DND-41 (cell line): ENCODE measurements around the gene CTNNBL1.

Experiments
- ATAC-seq: fragments of 200-7000 bp; cut with Tn5 transposase; 3 replicates; pipeline ENCODE4 v1.9.1; 2021; ENCODE audit warnings: low read depth; ENCODE audit not compliant: insufficient read depth
- DNase-seq: peaks from one replicate; pipeline ENCODE4 v3.0.0-alpha.2; 2020
- H2AFZ ChIP-seq: 2 replicates; pipeline ENCODE4 v1.6.0; 2012; ENCODE audit warnings: low read depth, low read length
- H3K27ac ChIP-seq: 2 replicates; pipeline ENCODE4 v1.5.1; 2012; ENCODE audit warnings: low read length, inconsistent platforms
- H3K27me3 ChIP-seq: fragments of 200-600 bp; sonication (generic); 2 replicates; pipeline ENCODE4 v1.6.0; 2012; ENCODE audit warnings: low read length, mild to moderate bottlenecking, inconsistent platforms; ENCODE audit not compliant: insufficient read depth, poor library complexity
- H3K36me3 ChIP-seq: 2 replicates; pipeline ENCODE4 v1.5.1; 2012; ENCODE audit warnings: low read length, inconsistent platforms; ENCODE audit not compliant: insufficient read depth
- H3K4me1 ChIP-seq: 2 replicates; pipeline ENCODE4 v1.5.1; 2012; ENCODE audit warnings: mild to moderate bottlenecking, low read length; ENCODE audit not compliant: insufficient read depth
- H3K4me2 ChIP-seq: 2 replicates; pipeline ENCODE4 v1.6.0; 2012; ENCODE audit warnings: mild to moderate bottlenecking, moderate library complexity, low read length, inconsistent platforms; ENCODE audit not compliant: insufficient read depth
- H3K4me3 ChIP-seq, 2 experiments: fragments of 200-600 bp in 1 of 2; shearing (Covaris generic) in 1 of 2; 2 replicates each; pipeline ENCODE4 v1.5.1; 2012 to 2016; ENCODE audit warnings: inconsistent platforms in 2 of 2, low read length in 2 of 2, mild to moderate bottlenecking in 2 of 2, low read depth in 1 of 2, moderate library complexity in 1 of 2
- H3K79me2 ChIP-seq: 2 replicates; pipeline ENCODE4 v1.6.0; 2012; ENCODE audit warnings: low read length, inconsistent platforms; ENCODE audit not compliant: insufficient read depth
- H3K9ac ChIP-seq: 2 replicates; pipeline ENCODE4 v1.6.0; 2012; ENCODE audit warnings: low read depth, mild to moderate bottlenecking, inconsistent platforms, low read length, moderate library complexity
- H3K9me3 ChIP-seq: 2 replicates; pipeline ENCODE4 v1.5.1; 2012; ENCODE audit warnings: low read length, moderate library complexity, mild to moderate bottlenecking, inconsistent platforms; ENCODE audit not compliant: insufficient read depth, severe bottlenecking
- H4K20me1 ChIP-seq: 2 replicates; pipeline ENCODE4 v1.6.0; 2012; ENCODE audit warnings: low read length; ENCODE audit not compliant: insufficient read depth
- EZH2 ChIP-seq: IDR thresholded peaks from 3 replicates; pipeline ENCODE4 v1.6.1; 2012; ENCODE audit warnings: borderline replicate concordance, low read depth, mild to moderate bottlenecking, moderate library complexity, low read length, inconsistent platforms; ENCODE audit not compliant: severe bottlenecking
- TF ChIP-seq, protein P1 (sequence below): IDR thresholded peaks from 2 replicates; pipeline ENCODE4 v1.5.1; 2012; ENCODE audit warnings: borderline replicate concordance, low read length, moderate library complexity, mild to moderate bottlenecking; ENCODE audit not compliant: poor library complexity, severe bottlenecking; ENCODE audit errors: extremely low read depth

The CTNNBL1 gene

DNA sequence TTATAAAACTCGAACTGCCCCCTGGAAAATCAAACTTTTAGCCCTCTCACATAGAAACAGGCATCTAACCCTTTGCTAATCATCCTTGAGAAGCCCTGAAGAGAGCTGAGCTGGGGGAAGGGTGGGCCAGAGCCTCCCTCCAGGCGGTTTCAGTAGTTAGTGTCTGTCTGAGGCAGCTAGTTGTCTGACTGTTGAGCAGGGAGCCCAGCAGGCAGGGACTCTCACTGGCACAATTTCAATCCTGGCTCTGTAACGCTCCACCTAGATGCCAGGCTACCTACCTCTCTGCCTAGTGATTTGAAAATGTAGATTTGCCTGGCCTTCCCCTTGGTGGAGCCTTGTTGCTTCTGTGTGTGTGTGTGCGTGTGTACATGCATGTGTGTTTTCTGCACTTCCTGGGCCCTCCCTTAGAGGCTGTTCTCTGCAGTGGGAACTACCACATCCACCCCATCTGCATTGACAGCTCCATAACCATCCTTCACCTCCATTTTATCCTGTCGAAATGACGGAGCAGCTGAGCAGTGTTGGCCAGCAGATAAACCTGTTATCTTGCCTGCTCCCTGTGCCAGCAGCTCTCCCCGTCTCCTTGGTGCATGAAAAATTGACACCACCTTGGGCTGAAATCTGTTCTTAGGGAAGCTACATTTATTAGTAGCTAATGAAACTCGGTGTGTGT is 139.5 kb downstream of the CTNNBL1 start:
- ATAC-seq (no peak), DNase-seq (no peak)
- H2AFZ ChIP-seq: no peak overlapping the region
- TF ChIP-seq, protein P1, sequence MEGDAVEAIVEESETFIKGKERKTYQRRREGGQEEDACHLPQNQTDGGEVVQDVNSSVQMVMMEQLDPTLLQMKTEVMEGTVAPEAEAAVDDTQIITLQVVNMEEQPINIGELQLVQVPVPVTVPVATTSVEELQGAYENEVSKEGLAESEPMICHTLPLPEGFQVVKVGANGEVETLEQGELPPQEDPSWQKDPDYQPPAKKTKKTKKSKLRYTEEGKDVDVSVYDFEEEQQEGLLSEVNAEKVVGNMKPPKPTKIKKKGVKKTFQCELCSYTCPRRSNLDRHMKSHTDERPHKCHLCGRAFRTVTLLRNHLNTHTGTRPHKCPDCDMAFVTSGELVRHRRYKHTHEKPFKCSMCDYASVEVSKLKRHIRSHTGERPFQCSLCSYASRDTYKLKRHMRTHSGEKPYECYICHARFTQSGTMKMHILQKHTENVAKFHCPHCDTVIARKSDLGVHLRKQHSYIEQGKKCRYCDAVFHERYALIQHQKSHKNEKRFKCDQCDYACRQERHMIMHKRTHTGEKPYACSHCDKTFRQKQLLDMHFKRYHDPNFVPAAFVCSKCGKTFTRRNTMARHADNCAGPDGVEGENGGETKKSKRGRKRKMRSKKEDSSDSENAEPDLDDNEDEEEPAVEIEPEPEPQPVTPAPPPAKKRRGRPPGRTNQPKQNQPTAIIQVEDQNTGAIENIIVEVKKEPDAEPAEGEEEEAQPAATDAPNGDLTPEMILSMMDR: no peak
- TF ChIP-seq EZH2: no peak
- peaks cover 17% of the 10 kb centered on the region; the same call in 1 of the 2 replicates for H4K20me1 ChIP-seq
- no peak overlapping the region for H3K9ac ChIP-seq
- H3K27ac ChIP-seq: no peak overlapping the region
- H3K36me3 ChIP-seq: no peaks in the 10 kb centered on the region
- H3K4me2 ChIP-seq: no peak overlapping the region
- H3K4me1 ChIP-seq: no peaks in the 10 kb centered on the region
- H3K79me2 ChIP-seq: no peaks in the 10 kb centered on the region
- no peak overlapping the region for H3K4me3 ChIP-seq
- no peaks in the 10 kb centered on the region for H3K27me3 ChIP-seq
- no peaks in the 10 kb centered on the region for H3K9me3 ChIP-seq

DNA sequence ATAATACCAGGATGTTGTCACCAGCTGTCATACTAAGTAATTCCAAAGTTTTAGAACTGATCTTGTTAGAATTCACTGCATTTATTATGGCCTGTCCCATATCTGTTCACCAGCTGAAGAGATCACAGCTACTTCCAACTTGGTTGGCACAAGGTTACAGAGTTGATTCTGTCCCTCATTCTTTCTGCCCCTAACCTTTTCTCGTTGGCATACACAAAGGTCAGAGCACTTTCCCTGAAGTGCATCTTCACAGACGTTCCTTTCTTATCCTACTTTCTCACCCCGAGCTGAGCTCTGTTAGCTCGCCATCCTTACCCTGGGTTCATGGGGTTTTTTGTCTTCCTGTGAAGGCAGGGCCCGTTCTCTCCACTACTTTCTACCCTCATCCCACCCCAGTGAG is 143.1 kb downstream of the CTNNBL1 start:
- Histone ChIP-seq H3K4me3 (no peak overlapping the region), H2AFZ (no peak overlapping the region), H4K20me1 (peaks cover 12% of the 10 kb centered on the region; the same call in 1 of the 2 replicates), H3K9me3 (no peaks in the 10 kb centered on the region), H3K36me3 (peaks cover 17% of the 10 kb centered on the region), H3K79me2 (no peaks in the 10 kb centered on the region), H3K4me2 (no peak overlapping the region), H3K27ac (no peak overlapping the region), H3K9ac (no peak overlapping the region), H3K27me3 (no peaks in the 10 kb centered on the region), H3K4me1 (no peaks in the 10 kb centered on the region)
- ATAC-seq (no peak), DNase-seq (no peak)
- TF ChIP-seq EZH2: no peak
- TF ChIP-seq, protein P1: no peak

- Histone ChIP-seq H3K4me3 (no peak overlapping the region), H3K9ac (no peak overlapping the region), H3K36me3 (peaks cover 27% of the 10 kb centered on the region), H4K20me1 (peaks cover 10% of the 10 kb centered on the region; the same call in 1 of the 2 replicates), H3K79me2 (no peaks in the 10 kb centered on the region), H3K9me3 (no peaks in the 10 kb centered on the region), H2AFZ (no peak overlapping the region), H3K27ac (no peak overlapping the region), H3K4me2 (no peak overlapping the region), H3K4me1 (no peaks in the 10 kb centered on the region), H3K27me3 (no peaks in the 10 kb centered on the region)
- no peak for ATAC-seq
- DNase-seq: no peak
- TF ChIP-seq, protein P1: no peak
- no peak for TF ChIP-seq EZH2
These were observed 144.1 kb downstream of the CTNNBL1 start for GRCh38 chr20:37837924-37838323.
